ENCODE data around the gene APEX1.

The APEX1 gene

GRCh38 chr14:20472536-20473169 is 17.6 kb downstream of the APEX1 start:
- H3K4me3 ChIP-seq (ENCODE audit: low read depth in 1 of 2, low read length in 2 of 2), result no peak overlapping the region
- peaks cover 62% of the 10 kb centered on the region for H3K36me3 ChIP-seq (ENCODE audit: insufficient read depth, low read length)
- H4K20me1 ChIP-seq (ENCODE audit: insufficient read depth, low read length), result peaks cover 19% of the 10 kb centered on the region; the same call in 1 of the 2 replicates
- H3K9me3 ChIP-seq (ENCODE audit: insufficient read depth, low read length, severe bottlenecking), result no peaks in the 10 kb centered on the region
- H2AFZ ChIP-seq (ENCODE audit: low read depth, low read length), result no peak overlapping the region
- H3K9ac ChIP-seq (ENCODE audit: low read depth, low read length), result no peak overlapping the region
- peaks cover 51% of the 10 kb centered on the region for H3K4me1 ChIP-seq (ENCODE audit: insufficient read depth, low read length)
- peaks cover 43% of the 10 kb centered on the region for H3K79me2 ChIP-seq (ENCODE audit: insufficient read depth, low read length)
- H3K4me2 ChIP-seq (ENCODE audit: insufficient read depth, low read length), result peak overlapping the region; percentile 83; the same call in 1 of the 2 replicates
- no peak overlapping the region for H3K27ac ChIP-seq (ENCODE audit: low read length)
- TF ChIP-seq EZH2 (IDR thresholded peaks at IDR 0.05; ENCODE audit: borderline replicate concordance, low read depth, low read length, severe bottlenecking), result no peak
- no peak for TF ChIP-seq CTCF (IDR thresholded peaks at IDR 0.05; ENCODE audit: borderline replicate concordance, extremely low read depth, low read length, poor library complexity, severe bottlenecking)
- no peaks in the 10 kb centered on the region for H3K27me3 ChIP-seq (ENCODE audit: insufficient read depth, low read length, poor library complexity)
- DNase-seq (no peak), ATAC-seq (ENCODE audit: insufficient read depth, low read depth) (no peak)

GRCh38 chr14:20476776-20477175 is 21.8 kb downstream of the APEX1 start:
- Histone ChIP-seq H2AFZ (ENCODE audit: low read depth, low read length) (no peak overlapping the region), H3K4me3 (ENCODE audit: low read depth in 1 of 2, low read length in 2 of 2) (no peak overlapping the region), H3K36me3 (ENCODE audit: insufficient read depth, low read length) (peaks cover 72% of the 10 kb centered on the region), H3K79me2 (ENCODE audit: insufficient read depth, low read length) (peaks cover 18% of the 10 kb centered on the region), H3K4me2 (ENCODE audit: insufficient read depth, low read length) (no peak overlapping the region), H3K9me3 (ENCODE audit: insufficient read depth, low read length, severe bottlenecking) (no peaks in the 10 kb centered on the region), H3K27me3 (ENCODE audit: insufficient read depth, low read length, poor library complexity) (no peaks in the 10 kb centered on the region), H3K4me1 (ENCODE audit: insufficient read depth, low read length) (peaks cover 34% of the 10 kb centered on the region), H3K9ac (ENCODE audit: low read depth, low read length) (no peak overlapping the region), H3K27ac (ENCODE audit: low read length) (peak overlapping the region; percentile 61), H4K20me1 (ENCODE audit: insufficient read depth, low read length) (peaks cover 14% of the 10 kb centered on the region; the same call in 1 of the 2 replicates)
- DNase-seq, result no peak
- TF ChIP-seq CTCF (IDR thresholded peaks at IDR 0.05; ENCODE audit: borderline replicate concordance, extremely low read depth, low read length, poor library complexity, severe bottlenecking) (no peak), EZH2 (IDR thresholded peaks at IDR 0.05; ENCODE audit: borderline replicate concordance, low read depth, low read length, severe bottlenecking) (no peak)
- ATAC-seq (ENCODE audit: insufficient read depth, low read depth), result 0 out of 3 replicates have a peak, but pooled peaks have one; percentile 2

- 0 out of 2 replicates have a peak overlapping the region, but pooled peaks have one; percentile 0 for H3K9ac ChIP-seq (ENCODE audit: low read depth, low read length)
- no peaks in the 10 kb centered on the region for H3K9me3 ChIP-seq (ENCODE audit: insufficient read depth, low read length, severe bottlenecking)
- H3K36me3 ChIP-seq (ENCODE audit: insufficient read depth, low read length), result peaks cover 67% of the 10 kb centered on the region
- H4K20me1 ChIP-seq (ENCODE audit: insufficient read depth, low read length), result peaks cover 8% of the 10 kb centered on the region; the same call in 1 of the 2 replicates
- H3K4me2 ChIP-seq (ENCODE audit: insufficient read depth, low read length), result no peak overlapping the region
- no peaks in the 10 kb centered on the region for H3K27me3 ChIP-seq (ENCODE audit: insufficient read depth, low read length, poor library complexity)
- peak; percentile 70 for ATAC-seq (ENCODE audit: insufficient read depth, low read depth)
- peak overlapping the region; percentile 61 for H3K27ac ChIP-seq (ENCODE audit: low read length)
- DNase-seq, result peak; percentile 47
- TF ChIP-seq EZH2 (IDR thresholded peaks at IDR 0.05; ENCODE audit: borderline replicate concordance, low read depth, low read length, severe bottlenecking) (no peak), CTCF (IDR thresholded peaks at IDR 0.05; ENCODE audit: borderline replicate concordance, extremely low read depth, low read length, poor library complexity, severe bottlenecking) (no peak)
- no peak overlapping the region for H3K4me3 ChIP-seq (ENCODE audit: low read depth in 1 of 2, low read length in 2 of 2)
- H2AFZ ChIP-seq (ENCODE audit: low read depth, low read length), result no peak overlapping the region
- peaks cover 29% of the 10 kb centered on the region for H3K4me1 ChIP-seq (ENCODE audit: insufficient read depth, low read length)
- peaks cover 12% of the 10 kb centered on the region for H3K79me2 ChIP-seq (ENCODE audit: insufficient read depth, low read length)
Measured at GRCh38 chr14:20477211-20477876, 22.3 kb downstream of the APEX1 start.
